ENCODE measurements around the gene COL7A1.

DNA sequence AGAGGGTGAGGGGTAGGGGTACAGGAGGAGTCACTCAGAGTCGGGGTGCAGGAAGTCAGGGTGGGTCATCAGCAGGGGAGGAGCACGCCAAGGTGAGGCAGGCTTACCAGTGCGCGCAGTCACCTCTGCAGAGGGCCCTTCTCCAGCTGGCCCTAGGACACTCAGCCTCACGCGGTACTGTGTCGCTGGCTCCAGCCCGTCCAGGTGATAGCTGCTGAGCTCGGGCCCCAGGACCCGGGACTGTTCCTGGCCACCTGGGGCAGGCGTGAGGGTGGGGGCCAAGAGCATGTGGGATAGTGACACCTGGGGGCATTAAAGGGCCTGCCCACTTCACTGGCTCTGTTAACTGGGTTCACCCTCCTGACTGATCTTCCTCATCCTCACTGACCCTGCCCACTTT is 7.4 kb downstream of the COL7A1 start:
- TF ChIP-seq CTCF (IDR thresholded peaks at IDR 0.05) (no peak), POLR2A (IDR thresholded peaks at IDR 0.05) (no peak), EP300 (IDR thresholded peaks at IDR 0.05) (no peak), POLR2AphosphoS5 (IDR thresholded peaks at IDR 0.05) (no peak)
